ENCODE results near the gene ZNF580.

DNA sequence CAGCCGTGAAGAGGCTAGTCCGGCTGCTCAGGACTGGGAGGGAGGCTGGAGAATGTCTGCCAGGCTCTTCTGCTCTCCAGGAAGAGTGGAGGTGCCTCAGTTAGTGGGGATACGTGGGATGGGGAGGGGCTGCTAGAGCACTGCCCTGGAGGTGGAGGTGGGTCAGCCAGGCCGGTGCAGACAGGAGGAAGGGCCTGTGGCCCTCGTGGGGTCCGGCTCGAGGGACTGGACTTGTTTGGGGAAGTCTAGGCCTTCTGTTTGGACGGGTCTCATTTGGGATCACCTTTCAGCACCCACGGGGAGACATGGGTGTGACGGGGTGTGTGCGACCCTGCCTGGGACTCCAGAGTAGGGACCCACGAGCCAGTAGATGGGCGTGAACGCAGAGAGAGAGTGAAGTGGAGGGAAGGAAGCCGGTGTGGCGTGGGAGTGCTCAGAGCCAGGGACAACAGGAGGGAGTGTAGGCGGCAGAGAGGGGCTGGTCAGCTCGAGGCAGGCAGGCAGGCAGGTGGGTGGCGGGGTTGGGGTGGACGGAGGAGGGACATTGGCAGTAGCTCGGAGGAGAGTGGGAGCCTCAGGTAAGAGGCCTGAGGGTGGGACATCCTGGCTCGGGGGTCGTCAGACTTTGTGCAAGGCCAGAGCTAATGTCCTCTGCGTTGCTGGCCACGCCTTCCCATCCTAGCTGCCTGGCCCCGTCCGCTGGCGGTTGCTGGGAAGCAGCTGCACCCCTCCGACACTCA, 45.7 kb downstream of the ZNF580 start:
- TF ChIP-seq POLR2A (IDR thresholded peaks at IDR 0.05): no peak
- TF ChIP-seq, protein P1, sequence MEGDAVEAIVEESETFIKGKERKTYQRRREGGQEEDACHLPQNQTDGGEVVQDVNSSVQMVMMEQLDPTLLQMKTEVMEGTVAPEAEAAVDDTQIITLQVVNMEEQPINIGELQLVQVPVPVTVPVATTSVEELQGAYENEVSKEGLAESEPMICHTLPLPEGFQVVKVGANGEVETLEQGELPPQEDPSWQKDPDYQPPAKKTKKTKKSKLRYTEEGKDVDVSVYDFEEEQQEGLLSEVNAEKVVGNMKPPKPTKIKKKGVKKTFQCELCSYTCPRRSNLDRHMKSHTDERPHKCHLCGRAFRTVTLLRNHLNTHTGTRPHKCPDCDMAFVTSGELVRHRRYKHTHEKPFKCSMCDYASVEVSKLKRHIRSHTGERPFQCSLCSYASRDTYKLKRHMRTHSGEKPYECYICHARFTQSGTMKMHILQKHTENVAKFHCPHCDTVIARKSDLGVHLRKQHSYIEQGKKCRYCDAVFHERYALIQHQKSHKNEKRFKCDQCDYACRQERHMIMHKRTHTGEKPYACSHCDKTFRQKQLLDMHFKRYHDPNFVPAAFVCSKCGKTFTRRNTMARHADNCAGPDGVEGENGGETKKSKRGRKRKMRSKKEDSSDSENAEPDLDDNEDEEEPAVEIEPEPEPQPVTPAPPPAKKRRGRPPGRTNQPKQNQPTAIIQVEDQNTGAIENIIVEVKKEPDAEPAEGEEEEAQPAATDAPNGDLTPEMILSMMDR (IDR thresholded peaks at IDR 0.05): no peak

Measured in heart left ventricle (tissue), 13 donors.